Bronchial epithelial cell (primary cell): ENCODE results near the gene TMEM150B. TPM values are rescaled to one million over a fixed set of nuclear protein-coding genes. Genes with fewer than 3 reads are reported as not detected.

Experiments used
- DNase-seq: peaks from one replicate; pipeline ENCODE4 v3.0.0-alpha.2; 2010; ENCODE audit warnings: low read depth
- FAIRE-seq: peaks from 2 replicates; lab custom pipeline; 2011; peaks lifted over from hg19 to GRCh38; lab: Jason Lieb, UNC
- H3K27me3 ChIP-seq: 2 replicates; pipeline ENCODE4 v1.5.1; 2011; ENCODE audit warnings: low read length; ENCODE audit not compliant: control insufficient read depth, insufficient read depth
- H3K36me3 ChIP-seq: 2 replicates; pipeline ENCODE4 v1.5.1; 2011; ENCODE audit warnings: low read length; ENCODE audit not compliant: control insufficient read depth, insufficient read depth
- H3K4me3 ChIP-seq: 2 replicates; pipeline ENCODE4 v1.5.1; 2011; ENCODE audit warnings: mild to moderate bottlenecking, low read depth, low read length, control low read depth
- total RNA-seq: library from RNA; depleted of rRNA; stranded (reverse); fragments of >200 nt; gene quantifications from 2 replicates; pipeline ENCODE4 v1.2.1, GENCODE V29; 2014
- TF ChIP-seq, protein P1 (sequence below): IDR thresholded peaks from 2 replicates; pipeline ENCODE4 v1.5.1; 2011; ENCODE audit warnings: mild to moderate bottlenecking, moderate library complexity, low read length, control low read depth, inconsistent platforms; ENCODE audit not compliant: insufficient read depth, severe bottlenecking

The TMEM150B gene
- total RNA-seq, 1 donor from 2014 or later, result not detected

DNA sequence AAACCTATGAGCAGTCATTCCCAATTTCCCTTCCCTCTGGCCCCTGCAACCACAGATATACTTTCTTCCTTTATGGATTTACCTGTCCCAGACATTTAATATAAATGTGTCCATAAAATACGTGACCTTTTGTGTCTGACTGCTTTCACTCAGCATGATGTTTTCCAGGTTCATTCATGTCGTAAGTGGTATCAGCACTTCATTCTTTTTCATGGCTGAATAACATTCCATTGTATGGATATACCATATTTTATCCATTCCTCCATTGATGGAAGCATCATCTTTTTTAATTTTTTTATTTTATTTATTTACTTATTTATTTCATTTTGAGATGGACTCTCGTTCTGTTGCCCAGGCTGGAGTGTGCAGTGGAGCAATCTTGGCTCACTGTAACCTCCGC lies 58.3 kb downstream of the TMEM150B start:
- Histone ChIP-seq H3K36me3 (peaks cover 1% of the 10 kb centered on the region), H3K27me3 (no peaks in the 10 kb centered on the region), H3K4me3 (no peak overlapping the region)
- TF ChIP-seq, protein P1, sequence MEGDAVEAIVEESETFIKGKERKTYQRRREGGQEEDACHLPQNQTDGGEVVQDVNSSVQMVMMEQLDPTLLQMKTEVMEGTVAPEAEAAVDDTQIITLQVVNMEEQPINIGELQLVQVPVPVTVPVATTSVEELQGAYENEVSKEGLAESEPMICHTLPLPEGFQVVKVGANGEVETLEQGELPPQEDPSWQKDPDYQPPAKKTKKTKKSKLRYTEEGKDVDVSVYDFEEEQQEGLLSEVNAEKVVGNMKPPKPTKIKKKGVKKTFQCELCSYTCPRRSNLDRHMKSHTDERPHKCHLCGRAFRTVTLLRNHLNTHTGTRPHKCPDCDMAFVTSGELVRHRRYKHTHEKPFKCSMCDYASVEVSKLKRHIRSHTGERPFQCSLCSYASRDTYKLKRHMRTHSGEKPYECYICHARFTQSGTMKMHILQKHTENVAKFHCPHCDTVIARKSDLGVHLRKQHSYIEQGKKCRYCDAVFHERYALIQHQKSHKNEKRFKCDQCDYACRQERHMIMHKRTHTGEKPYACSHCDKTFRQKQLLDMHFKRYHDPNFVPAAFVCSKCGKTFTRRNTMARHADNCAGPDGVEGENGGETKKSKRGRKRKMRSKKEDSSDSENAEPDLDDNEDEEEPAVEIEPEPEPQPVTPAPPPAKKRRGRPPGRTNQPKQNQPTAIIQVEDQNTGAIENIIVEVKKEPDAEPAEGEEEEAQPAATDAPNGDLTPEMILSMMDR, result no peak
- no peak for FAIRE-seq
- no peak for DNase-seq

GRCh38 chr19:55266404-55266803 lies 58.7 kb downstream of the TMEM150B start:
- TF ChIP-seq, protein P1, result no peak
- H3K4me3 ChIP-seq, result no peak overlapping the region
- peaks cover 1% of the 10 kb centered on the region for H3K36me3 ChIP-seq
- DNase-seq (no peak), FAIRE-seq (no peak)
- H3K27me3 ChIP-seq, result no peaks in the 10 kb centered on the region

GRCh38 chr19:55265723-55266386 lies 59.3 kb downstream of the TMEM150B start:
- peaks cover 1% of the 10 kb centered on the region for H3K36me3 ChIP-seq
- H3K4me3 ChIP-seq, result no peak overlapping the region
- TF ChIP-seq, protein P1, result no peak
- no peak for DNase-seq
- no peak for FAIRE-seq
- H3K27me3 ChIP-seq, result no peaks in the 10 kb centered on the region

DNA sequence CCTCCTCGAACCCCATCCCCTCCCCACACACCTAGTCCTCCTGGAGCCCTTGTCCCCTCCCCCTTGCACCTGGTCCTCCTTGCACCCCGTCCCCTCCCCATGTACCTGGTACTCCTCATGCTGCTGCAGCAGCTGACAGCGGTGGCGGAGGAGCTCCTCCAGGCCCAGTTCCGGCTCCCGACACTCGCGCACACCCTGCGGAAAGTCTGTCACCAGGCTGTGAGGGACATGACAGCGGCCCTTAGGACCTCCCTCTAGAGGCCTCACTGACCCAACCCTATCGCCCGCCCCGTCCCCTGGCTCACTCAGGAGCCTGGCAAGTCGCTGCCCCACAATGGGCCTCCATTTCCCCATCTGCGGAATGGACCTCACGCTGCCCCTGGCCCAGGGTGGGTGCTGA lies 60.0 kb downstream of the TMEM150B start:
- Histone ChIP-seq H3K36me3 (peaks cover 1% of the 10 kb centered on the region), H3K27me3 (no peaks in the 10 kb centered on the region), H3K4me3 (no peak overlapping the region)
- TF ChIP-seq, protein P1, result no peak
- FAIRE-seq (no peak), DNase-seq (no peak)

GRCh38 chr19:55264531-55264930 lies 60.6 kb downstream of the TMEM150B start:
- no peaks in the 10 kb centered on the region for H3K27me3 ChIP-seq
- TF ChIP-seq, protein P1, result no peak
- peaks cover 1% of the 10 kb centered on the region for H3K36me3 ChIP-seq
- H3K4me3 ChIP-seq, result no peak overlapping the region
- FAIRE-seq (no peak), DNase-seq (no peak)

Other genes starting within 250 kb of the TMEM150B start
- gene EPS8L1, start 249.5 kb downstream of the TMEM150B start, total RNA-seq, result 117 and 308 TPM in 2 replicates
- gene PPP1R12C, start 207.7 kb downstream of the TMEM150B start, total RNA-seq, result 22.9 and 25.6 TPM in 2 replicates
- 65.0 and 151 TPM in 2 replicates for gene TNNT1, start 176.1 kb downstream of the TMEM150B start, total RNA-seq
- 0.53 and 1.0 TPM in 2 replicates for gene TNNI3, start 167.6 kb downstream of the TMEM150B start, total RNA-seq
- gene DNAAF3, start 158.7 kb downstream of the TMEM150B start, total RNA-seq, result 0.53 and 0.77 TPM in 2 replicates
- gene SYT5, start 145.1 kb downstream of the TMEM150B start, total RNA-seq, result 0.13 and 0.26 TPM in 2 replicates
- 3.9 and 7.4 TPM in 2 replicates for gene PTPRH, start 115.8 kb downstream of the TMEM150B start, total RNA-seq
- gene TMEM86B, start 96.6 kb downstream of the TMEM150B start, total RNA-seq, result 0.53 and 1.4 TPM in 2 replicates
- gene PPP6R1, start 66.3 kb downstream of the TMEM150B start, total RNA-seq, result 15.5 and 27.1 TPM in 2 replicates
- gene HSPBP1, start 45.2 kb downstream of the TMEM150B start, total RNA-seq, result 37.1 and 41.6 TPM in 2 replicates
- 0.51 and 0.53 TPM in 2 replicates for gene BRSK1, start 41.3 kb downstream of the TMEM150B start, total RNA-seq
- gene KMT5C, start 14.5 kb upstream of the TMEM150B start, total RNA-seq, result 5.3 and 9.0 TPM in 2 replicates
- gene COX6B2, start 29.4 kb upstream of the TMEM150B start, total RNA-seq, result 0.26 and 0.64 TPM in 2 replicates
- not detected in 2 replicates for gene GARIN5B, start 37.9 kb upstream of the TMEM150B start, total RNA-seq
- gene IL11, start 45.1 kb upstream of the TMEM150B start, total RNA-seq, result 0.64 and 1.3 TPM in 2 replicates
- gene TMEM190, start 51.5 kb upstream of the TMEM150B start, total RNA-seq, result not detected in 2 replicates
- 3.1 and 10.0 TPM in 2 replicates for gene TMEM238, start 59.0 kb upstream of the TMEM150B start, total RNA-seq
- 348 and 603 TPM in 2 replicates for gene RPL28, start 60.6 kb upstream of the TMEM150B start, total RNA-seq
- 38.2 and 50.4 TPM in 2 replicates for gene UBE2S, start 82.4 kb upstream of the TMEM150B start, total RNA-seq
- not detected in 2 replicates for gene SHISA7, start 118.0 kb upstream of the TMEM150B start, total RNA-seq
- 33.2 and 33.3 TPM in 2 replicates for gene ISOC2, start 136.3 kb upstream of the TMEM150B start, total RNA-seq
- not detected in 2 replicates for gene C19orf85, start 139.4 kb upstream of the TMEM150B start, total RNA-seq
- 0.79 and 1.0 TPM in 2 replicates for gene ZNF628, start 151.3 kb upstream of the TMEM150B start, total RNA-seq
- 2.4 and 3.5 TPM in 2 replicates for gene NAT14, start 159.8 kb upstream of the TMEM150B start, total RNA-seq
- under 0.01 and 0.26 TPM in 2 replicates for gene SSC5D, start 163.1 kb upstream of the TMEM150B start, total RNA-seq
- gene SBK2, start 211.8 kb upstream of the TMEM150B start, total RNA-seq, result not detected in 2 replicates
- not detected in 2 replicates for gene SBK3, start 220.2 kb upstream of the TMEM150B start, total RNA-seq